ENCODE data around the gene ARRDC2. TPM values are rescaled to one million over a fixed set of nuclear protein-coding genes. Genes with fewer than 3 reads are reported as not detected.

The ARRDC2 gene
- total and polyA plus RNA-seq, 2 of the 13 experiments (the other 11 are each of a cell fraction or from before 2014, with no cell fraction given) = 2.1 to 3.4 TPM

GRCh38 chr19:18017275-18018083 is 9.5 kb downstream of the ARRDC2 start:
- Histone ChIP-seq H3K4me3 (replicated peaks in 1 of 3; ENCODE audit: insufficient read depth in 1 of 3, low read depth in 2 of 3, low read length in 3 of 3) (peak overlapping the region in 1 of 3 experiments; percentile 32; a peak in 1 of 6 replicates), H3K4me1 (ENCODE audit: insufficient read depth, low read length) (peaks cover 72% of the 10 kb centered on the region), H4K20me1 (ENCODE audit: insufficient read depth, low read length) (no peaks in the 10 kb centered on the region), H2AFZ (ENCODE audit: low read length) (peak overlapping the region; percentile 59), H3K36me3 (replicated peaks in 1 of 2; ENCODE audit: control insufficient read depth in 1 of 2, insufficient read depth in 2 of 2, low read length in 2 of 2) (no peaks in the 10 kb centered on the region), H3K4me2 (ENCODE audit: low read depth, low read length) (peak overlapping the region; percentile 63), H3K9me3 (ENCODE audit: low read length) (no peaks in the 10 kb centered on the region), H3K79me2 (ENCODE audit: insufficient read depth, low read length) (no peaks in the 10 kb centered on the region), H3K27ac (ENCODE audit: extremely low read length, insufficient read depth, low read length) (no peak overlapping the region), H3K9ac (ENCODE audit: insufficient read depth, low read depth, low read length) (peak overlapping the region; percentile 19; the same call in 1 of the 2 replicates), H3K27me3 (ENCODE audit: control insufficient read depth in 1 of 2, insufficient read depth in 2 of 2, low read length in 2 of 2) (no peaks in the 10 kb centered on the region)
- no peak for DNase-seq (ENCODE audit: low spot score)
- TF ChIP-seq ZNF121 (CRISPR knock-in tag; IDR thresholded peaks at IDR 0.05) (peak; percentile 71; the same call in 1 of the 2 replicates), ZBTB37 (CRISPR knock-in tag; IDR thresholded peaks at IDR 0.05) (no peak), ZNF570 (CRISPR knock-in tag; IDR thresholded peaks at IDR 0.05; ENCODE audit: borderline replicate concordance) (no peak), TFDP2 (CRISPR knock-in tag; IDR thresholded peaks at IDR 0.05) (no peak)
- ATAC-seq = no peak
- in situ Hi-C loops (cut with HindIII; ENCODE audit: extremely low pct_ligation_motif_present, low pct_unique_long_range_greater_than_20kb) (no loop called here), intact Hi-C loops (cut with micrococcal nuclease; ENCODE audit: unreplicated experiment) (no loop called here)
- no peak for FAIRE-seq
- 55% methylated on average over 14 of the region's 15 CpGs for WGBS (ENCODE audit: low lambda C conversion rate)
- ChIA-PET POLR2A (interaction anchor here (1.5 kb wide), 1 partner anchor 12 kb away, joined by 4 read pairs; no protein-coding TSS in a partner anchor), CTCF (ENCODE audit: low intra/inter-chr PET ratio, low total read pairs) (no interaction called here)
- BruUV-seq (replicated peaks) = no TSS peak
